GM18867 (cell line): ENCODE results near the gene HNRNPF.
A peak's percentile ranks its signal among the peaks of the same experiment; 100 is the strongest.
"Not testable (repeated sequence)": the region's sequence is repeated elsewhere in the genome, so short reads cannot be mapped to it uniquely, and the experiment has no call there.

Experiments used
- ATAC-seq: cut with Tn5 transposase; IDR thresholded peaks from one replicate; pipeline ENCODE4 v1.9.1; 2021; ENCODE audit warnings: mild to moderate bottlenecking, moderate library complexity; ENCODE audit not compliant: unreplicated experiment

HNRNPF gene

GRCh38 chr10:43351301-43351700 lies 57.7 kb downstream of the HNRNPF start:
- no peak for ATAC-seq

GRCh38 chr10:43350686-43351085 lies 58.3 kb downstream of the HNRNPF start:
- no peak for ATAC-seq

- no peak for ATAC-seq
These were observed 58.8 kb downstream of the HNRNPF start for GRCh38 chr10:43350156-43350555.

- ATAC-seq = peak; percentile 99
These were observed 60.3 kb downstream of the HNRNPF start for GRCh38 chr10:43348511-43349312.

DNA sequence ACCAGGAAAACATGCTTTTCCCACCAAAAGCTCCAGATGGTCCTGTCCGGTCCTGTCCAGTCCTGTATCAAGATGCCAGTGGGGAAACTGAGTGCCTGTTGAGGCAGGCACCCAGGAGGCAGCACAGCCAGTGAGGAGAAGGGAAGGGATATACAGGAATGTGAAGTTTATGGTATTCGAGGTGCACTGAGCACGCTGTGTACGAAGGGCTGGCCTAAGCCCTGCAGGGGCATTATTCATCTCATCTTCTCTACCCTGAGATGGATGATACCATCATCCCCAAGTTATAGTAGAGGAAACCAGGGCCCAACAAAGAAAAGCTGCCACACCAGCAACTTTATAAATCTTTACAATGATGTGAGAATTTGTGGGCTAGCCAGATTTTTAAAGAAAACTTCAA lies 61.0 kb downstream of the HNRNPF start:
- no peak for ATAC-seq

DNA sequence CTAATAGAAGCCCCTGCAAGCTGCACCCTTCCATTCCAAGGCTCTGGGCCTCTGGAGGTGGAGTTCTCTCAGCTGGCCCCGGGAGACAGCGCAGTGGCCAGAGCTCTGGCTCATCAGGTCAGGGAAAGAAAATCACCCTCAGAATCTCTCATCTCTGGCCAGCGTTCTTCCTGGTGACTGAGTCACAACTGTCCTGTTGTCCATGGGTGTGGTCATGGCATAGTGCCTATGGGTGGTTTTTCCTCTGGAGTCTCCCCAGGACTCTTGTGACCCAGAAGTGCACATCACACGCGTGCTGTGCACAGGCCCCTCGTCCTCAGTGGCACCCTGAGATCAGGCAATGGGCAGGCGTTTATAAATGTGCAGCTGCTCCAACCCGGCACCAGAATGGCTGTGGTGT lies 64.9 kb downstream of the HNRNPF start:
- ATAC-seq = no peak

DNA sequence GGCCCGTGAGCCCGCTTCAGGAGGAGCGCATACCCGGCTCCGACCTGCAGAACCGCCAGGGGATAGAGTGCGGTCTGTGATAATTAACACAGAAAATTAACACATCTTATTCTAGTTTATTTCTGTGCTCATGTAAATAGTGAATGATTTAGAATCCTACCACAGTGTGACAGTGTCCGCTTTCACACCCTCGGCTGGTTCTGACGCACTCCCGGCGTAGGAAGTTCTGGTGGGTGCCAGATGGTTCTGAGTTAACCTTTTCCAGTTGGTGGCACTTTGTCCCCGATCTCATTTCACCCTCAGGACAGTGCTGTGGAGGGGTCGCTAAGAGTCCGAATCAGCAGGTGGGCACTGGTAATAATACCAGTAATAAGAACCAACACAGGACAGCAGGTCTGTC lies 65.9 kb downstream of the HNRNPF start:
- ATAC-seq = no peak

GRCh38 chr10:43342279-43343125 lies 66.5 kb downstream of the HNRNPF start:
- ATAC-seq = no peak

- ATAC-seq = no peak
These were observed 67.5 kb downstream of the HNRNPF start for GRCh38 chr10:43341450-43341849.

DNA sequence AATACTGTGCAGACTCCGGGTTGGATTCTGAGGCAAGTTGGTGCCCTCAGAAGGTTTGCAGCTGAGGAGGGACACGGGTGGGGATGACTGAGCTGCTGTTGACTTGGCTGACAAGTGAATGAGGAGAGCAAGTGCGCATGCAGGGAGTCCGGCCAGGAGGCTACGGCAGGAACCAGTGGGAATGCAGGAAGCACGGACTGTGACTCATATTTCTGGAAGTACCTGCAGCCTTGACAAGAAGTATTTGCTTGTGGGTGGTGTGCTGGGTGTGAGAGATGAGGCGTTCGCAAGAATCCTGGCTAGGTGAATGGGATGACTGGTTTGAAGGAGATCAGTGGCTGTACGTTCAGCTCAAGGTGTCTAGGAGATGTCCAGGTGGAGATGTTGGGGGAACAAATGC lies 68.4 kb downstream of the HNRNPF start:
- ATAC-seq = no peak

DNA sequence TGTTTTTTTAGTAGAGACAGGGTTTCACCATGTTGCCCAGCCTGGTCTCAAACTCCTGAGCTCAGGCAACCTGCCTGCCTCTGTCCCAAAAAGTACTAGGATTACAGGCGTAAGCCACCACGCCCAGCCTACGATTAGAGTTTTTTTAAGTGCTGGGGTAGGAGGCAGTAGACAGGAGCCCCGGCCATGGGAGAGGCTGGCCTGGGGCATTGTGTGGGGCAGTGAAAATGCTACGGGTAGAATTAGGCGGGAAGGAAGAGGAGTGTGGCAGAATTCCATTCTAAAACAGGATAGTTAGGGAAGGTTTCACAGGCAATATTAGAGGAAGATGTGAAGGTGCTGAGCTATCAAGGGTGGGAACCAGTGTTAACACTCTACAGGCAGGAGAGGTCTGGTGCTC lies 68.9 kb downstream of the HNRNPF start:
- ATAC-seq = no peak

DNA sequence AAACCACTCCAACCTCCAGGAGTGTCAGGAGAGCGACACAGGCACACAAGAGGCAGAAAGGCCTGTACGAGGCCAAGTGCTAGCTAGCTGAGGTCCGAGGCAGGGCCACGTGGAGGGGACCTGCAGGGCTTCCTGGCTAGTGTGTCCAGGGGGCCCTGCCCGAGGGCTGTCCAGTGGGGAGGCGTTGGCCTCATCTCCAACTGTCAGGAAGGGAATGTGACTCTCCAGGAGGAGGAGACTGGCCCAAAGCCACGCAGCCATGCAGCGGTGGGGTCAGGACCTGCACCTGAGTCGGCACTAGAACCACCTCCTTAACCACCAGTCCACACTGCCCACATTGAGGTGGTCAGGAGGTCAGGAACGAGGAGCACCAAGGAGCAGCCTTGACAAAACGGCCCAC lies 69.8 kb downstream of the HNRNPF start:
- no peak for ATAC-seq

DNA sequence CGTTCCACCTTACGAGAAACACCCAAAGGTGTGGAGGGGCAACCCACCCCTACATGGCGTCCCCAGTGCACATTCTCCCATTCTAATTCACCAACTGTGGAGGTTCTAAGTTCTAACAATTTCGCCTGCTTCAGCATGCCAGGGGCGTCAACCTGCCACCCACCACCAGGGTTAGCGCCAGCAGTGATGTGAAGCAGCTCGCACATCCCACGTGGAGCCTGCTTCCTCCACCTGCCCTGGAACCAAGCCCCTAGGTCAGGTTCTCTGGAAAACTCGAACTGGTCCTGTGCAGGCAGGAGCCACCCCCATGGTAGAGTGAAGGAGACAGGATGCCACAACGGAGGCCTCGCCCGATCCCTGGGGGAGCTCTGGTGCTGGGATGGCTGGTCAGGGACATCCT lies 70.9 kb downstream of the HNRNPF start:
- no peak for ATAC-seq

DNA sequence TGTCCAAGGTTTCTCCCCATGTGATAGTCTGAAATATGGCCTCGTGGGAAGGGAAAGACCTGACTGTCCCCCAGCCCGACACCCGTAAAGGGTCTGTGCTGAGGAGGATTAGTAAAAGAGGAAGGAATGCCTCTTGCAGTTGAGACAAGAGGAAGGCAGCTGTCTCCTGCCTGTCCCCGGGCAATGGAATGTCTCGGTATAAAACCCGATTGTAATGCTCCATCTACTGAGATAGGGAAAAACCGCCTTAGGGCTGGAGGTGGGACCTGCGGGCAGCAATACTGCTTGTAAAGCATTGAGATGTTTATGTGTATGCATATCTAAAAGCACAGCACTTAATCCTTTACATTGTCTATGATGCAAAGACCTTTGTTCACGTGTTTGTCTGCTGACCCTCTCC lies 71.5 kb downstream of the HNRNPF start:
- ATAC-seq = not testable (repeated sequence)

DNA sequence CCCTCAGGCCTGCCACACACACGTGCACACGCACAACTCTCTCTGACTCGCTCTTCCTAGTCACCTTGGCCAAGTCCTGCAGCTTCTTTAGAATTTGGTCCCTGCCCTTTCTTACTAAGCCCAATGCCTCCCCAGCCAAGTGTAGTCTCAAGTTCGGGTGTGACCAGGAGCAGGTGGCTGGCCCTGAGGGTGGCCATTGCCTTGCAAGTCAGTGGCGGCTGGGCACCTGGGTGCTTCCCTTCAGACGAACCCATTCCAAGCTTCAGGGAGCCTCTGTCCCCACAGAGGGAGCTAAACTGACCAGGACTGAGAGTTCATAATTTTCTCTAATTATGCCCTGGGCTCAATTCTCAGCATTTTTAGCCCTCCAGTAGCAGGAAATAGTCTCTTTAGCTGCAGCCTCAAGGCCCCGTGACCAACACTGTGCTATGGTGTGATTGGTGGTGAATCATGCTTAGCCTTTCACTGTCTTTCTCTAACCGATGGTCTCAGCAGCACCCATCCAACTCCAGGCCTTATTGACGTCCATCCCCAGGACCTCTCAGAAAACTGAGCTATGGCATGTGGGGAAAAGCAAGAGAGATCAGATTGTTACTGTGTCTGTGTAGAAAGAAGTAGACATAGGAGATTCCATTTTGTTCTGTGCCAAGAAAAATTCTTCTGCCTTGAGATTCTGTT lies 72.2 kb downstream of the HNRNPF start:
- ATAC-seq = no peak

DNA sequence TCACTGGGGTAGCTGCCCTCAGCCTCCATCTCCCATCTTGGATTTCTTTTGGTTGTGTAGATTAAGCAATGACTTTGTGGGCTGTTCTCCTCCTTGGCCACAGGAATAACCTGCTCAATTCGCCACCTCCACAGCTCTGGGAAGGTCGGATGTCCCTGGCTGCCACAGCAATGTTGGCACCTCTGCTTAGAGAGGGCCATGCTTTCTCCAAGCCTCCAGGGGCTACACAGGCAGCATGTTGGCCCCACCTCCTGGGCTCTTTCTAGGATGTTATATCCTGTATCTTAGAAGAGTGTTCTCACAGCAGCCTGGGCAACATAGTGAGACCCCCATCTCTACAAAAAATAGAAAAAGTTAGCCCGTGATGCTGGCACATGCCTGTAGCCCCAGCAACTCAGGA lies 72.9 kb downstream of the HNRNPF start:
- ATAC-seq = no peak
